ENCODE measurements around the gene P2RY8.
"Not testable (repeated sequence)": the region's sequence is repeated elsewhere in the genome, so short reads cannot be mapped to it uniquely, and the experiment has no call there.

The P2RY8 gene

DNA sequence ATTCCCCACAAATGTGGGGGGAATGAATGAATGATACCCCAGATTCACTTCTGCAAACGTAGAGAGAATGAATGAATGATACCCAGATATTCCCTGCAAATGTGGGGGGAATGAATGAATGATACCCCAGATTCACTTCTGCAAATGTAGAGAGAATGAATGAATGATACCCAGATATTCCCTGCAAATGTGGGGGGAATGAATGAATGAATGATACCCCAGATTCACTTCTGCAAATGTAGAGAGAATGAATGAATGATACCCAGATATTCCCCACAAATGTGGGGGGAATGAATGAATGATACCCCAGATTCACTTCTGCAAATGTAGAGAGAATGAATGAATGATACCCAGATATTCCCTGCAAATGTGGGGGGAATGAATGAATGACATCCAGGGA, 46.3 kb downstream of the P2RY8 start:
- H3K4me3 Mint-ChIP-seq, DNase-seq, ATAC-seq, H3K27ac Mint-ChIP-seq, H3K9me3 Mint-ChIP-seq, H3K27me3 Mint-ChIP-seq: not testable (repeated sequence)
- Mint-ChIP-seq H3K36me3 (ENCODE audit: low read depth) (peaks cover 29% of the 10 kb centered on the region), H3K4me1 (peaks cover 25% of the 10 kb centered on the region)

DNA sequence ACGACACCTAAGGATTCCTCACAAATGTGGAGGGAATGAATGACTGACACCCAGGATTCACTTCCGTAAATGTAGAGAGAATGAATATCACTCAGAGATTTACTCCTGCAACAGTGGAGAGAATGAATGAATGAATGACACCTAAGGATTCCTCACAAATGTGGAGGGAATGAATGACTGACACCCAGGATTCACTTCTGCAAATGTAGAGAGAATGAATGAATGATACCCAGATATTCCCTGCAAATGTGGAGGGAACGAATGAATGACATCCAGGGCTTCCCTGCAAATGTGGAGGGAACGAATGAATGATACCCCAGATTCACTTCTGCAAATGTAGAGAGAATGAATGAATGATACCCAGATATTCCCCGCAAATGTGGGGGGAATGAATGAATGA, 47.6 kb downstream of the P2RY8 start:
- not testable (repeated sequence) for DNase-seq, H3K9me3 Mint-ChIP-seq, ATAC-seq, H3K4me3 Mint-ChIP-seq, H3K27ac Mint-ChIP-seq, H3K27me3 Mint-ChIP-seq
- Mint-ChIP-seq H3K36me3 (ENCODE audit: low read depth) (peaks cover 29% of the 10 kb centered on the region), H3K4me1 (peaks cover 22% of the 10 kb centered on the region)

DNA sequence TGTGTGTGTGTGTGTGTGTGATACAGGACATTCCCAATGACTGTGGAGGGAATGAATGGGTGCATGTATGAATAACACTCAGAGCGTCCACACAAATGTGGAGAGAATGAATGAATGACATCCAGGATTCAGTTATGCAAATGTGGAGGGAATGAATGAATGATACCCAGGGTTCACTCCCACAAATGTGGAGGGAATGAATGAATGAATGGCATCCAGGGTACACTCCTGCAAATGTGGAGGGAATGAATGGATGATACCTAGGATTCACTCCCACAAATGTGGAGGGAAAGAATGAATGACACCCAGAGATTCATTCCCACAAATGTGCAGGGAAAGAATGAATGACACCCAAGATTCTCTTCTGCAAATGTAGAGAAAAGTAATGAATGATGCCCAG, 48.2 kb downstream of the P2RY8 start:
- Mint-ChIP-seq H3K36me3 (ENCODE audit: low read depth) (peaks cover 29% of the 10 kb centered on the region), H3K4me1 (peaks cover 25% of the 10 kb centered on the region), H3K27ac (no peak overlapping the region), H3K27me3 (no peaks in the 10 kb centered on the region), H3K4me3 (no peak overlapping the region), H3K9me3 (peaks cover 5% of the 10 kb centered on the region)
- no peak for DNase-seq
- ATAC-seq: no peak

DNA sequence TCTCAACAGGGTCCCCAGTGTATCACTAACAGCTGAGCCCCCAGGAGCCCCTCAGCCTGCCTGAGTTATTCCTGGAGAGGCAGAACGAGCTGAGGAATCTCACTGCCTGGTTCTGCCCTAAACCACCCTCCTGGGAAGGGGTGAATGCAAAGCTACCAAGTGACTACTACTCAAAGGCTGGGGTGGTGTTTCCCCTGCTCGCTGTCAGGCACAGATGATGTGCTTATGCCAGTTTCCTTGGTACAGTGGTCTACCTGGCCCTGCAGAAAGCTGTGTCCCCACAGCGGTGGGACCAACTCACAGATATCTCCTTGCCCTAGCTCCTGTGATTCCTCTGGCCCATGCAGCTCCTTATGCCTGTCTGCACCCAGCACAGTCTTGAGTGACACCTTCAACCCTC, 48.8 kb downstream of the P2RY8 start:
- peaks cover 29% of the 10 kb centered on the region for H3K4me1 Mint-ChIP-seq
- H3K27ac Mint-ChIP-seq: no peak overlapping the region
- DNase-seq (no peak), ATAC-seq (no peak)
- no peak overlapping the region for H3K4me3 Mint-ChIP-seq
- peaks cover 5% of the 10 kb centered on the region for H3K9me3 Mint-ChIP-seq
- peaks cover 29% of the 10 kb centered on the region for H3K36me3 Mint-ChIP-seq (ENCODE audit: low read depth)
- H3K27me3 Mint-ChIP-seq: no peaks in the 10 kb centered on the region

DNA sequence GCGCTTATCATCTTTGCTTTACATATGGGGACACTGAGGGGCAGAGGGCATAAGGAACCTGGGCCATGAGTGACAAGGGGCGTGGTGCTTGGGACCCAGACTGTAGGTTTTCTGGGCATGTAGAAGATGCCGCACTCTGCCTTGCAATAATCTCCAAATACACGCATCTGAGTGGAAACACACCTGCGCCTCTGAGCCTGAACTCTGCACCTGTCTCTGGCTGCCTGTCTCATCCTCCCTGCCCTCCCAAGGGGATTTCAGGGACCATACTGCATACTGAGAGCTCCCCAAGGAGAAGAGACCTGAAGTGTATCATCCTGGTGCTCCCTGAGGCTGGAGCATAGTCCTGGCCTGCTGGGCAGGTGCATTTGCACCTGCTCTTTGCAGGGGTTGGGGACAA, 49.6 kb downstream of the P2RY8 start:
- no peak overlapping the region for H3K4me3 Mint-ChIP-seq
- ATAC-seq (no peak), DNase-seq (peak; percentile 0)
- peaks cover 31% of the 10 kb centered on the region for H3K36me3 Mint-ChIP-seq (ENCODE audit: low read depth)
- peaks cover 29% of the 10 kb centered on the region for H3K4me1 Mint-ChIP-seq
- H3K27ac Mint-ChIP-seq: no peak overlapping the region
- H3K27me3 Mint-ChIP-seq: no peaks in the 10 kb centered on the region
- H3K9me3 Mint-ChIP-seq: peaks cover 5% of the 10 kb centered on the region

DNA sequence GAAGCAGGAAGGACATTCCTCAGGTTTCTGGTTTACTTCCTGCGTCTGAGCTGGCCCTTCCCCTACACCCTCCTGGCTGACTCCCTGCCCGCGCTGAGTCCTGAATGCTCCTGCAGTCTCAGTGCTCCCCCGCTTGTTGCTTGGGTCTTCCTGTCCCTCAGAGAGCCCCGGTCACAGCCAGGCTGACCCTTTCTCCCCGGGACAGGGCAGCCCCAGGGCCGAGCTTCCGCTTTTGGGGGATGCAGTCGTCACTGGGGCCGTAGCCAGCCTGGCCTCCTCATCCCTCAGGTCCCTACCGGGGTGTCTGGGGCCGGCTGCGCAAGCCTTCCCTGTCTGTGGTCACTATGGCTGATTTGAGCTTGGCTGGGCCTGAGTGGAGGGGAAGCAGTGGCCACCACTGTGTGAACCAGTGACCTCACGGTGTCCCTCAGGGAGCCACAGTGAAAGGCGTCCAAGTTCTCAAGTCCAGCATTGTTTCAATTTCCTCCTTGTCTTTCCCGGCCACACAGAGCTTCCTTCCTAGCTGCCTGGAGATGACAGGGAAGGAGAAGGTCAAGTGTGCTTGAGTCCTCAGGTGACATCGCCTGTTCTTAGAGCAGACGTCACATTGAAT, 50.1 kb downstream of the P2RY8 start:
- H3K36me3 Mint-ChIP-seq (ENCODE audit: low read depth): peaks cover 33% of the 10 kb centered on the region
- peaks cover 5% of the 10 kb centered on the region for H3K9me3 Mint-ChIP-seq
- H3K27ac Mint-ChIP-seq: no peak overlapping the region
- no peak for ATAC-seq
- H3K27me3 Mint-ChIP-seq: no peaks in the 10 kb centered on the region
- peaks cover 29% of the 10 kb centered on the region for H3K4me1 Mint-ChIP-seq
- DNase-seq: peak; percentile 1
- H3K4me3 Mint-ChIP-seq: no peak overlapping the region

DNA sequence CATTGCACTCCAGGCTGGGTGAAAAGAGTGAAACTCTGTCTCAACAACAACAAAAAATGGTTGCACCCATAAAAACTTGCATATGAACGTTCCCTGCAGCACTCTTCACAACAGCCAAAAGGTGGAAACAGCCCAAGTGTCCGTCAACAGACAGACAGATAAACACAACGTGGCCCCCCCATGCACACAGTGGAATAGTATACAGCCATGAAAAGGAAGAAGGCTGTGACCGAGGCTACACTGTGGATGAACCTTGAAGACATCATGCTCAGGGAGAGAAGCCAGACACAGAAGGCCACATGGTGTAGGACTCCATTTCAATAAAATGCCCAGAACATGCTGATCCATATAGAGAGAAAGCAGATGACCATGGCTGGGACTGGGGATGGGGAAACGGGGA, 50.8 kb downstream of the P2RY8 start:
- H3K27me3 Mint-ChIP-seq: no peaks in the 10 kb centered on the region
- peaks cover 1% of the 10 kb centered on the region for H3K9me3 Mint-ChIP-seq
- H3K4me3 Mint-ChIP-seq: no peak overlapping the region
- ATAC-seq (no peak), DNase-seq (peak; percentile 1)
- H3K36me3 Mint-ChIP-seq (ENCODE audit: low read depth): peaks cover 27% of the 10 kb centered on the region
- peaks cover 32% of the 10 kb centered on the region for H3K4me1 Mint-ChIP-seq
- no peak overlapping the region for H3K27ac Mint-ChIP-seq

DNA sequence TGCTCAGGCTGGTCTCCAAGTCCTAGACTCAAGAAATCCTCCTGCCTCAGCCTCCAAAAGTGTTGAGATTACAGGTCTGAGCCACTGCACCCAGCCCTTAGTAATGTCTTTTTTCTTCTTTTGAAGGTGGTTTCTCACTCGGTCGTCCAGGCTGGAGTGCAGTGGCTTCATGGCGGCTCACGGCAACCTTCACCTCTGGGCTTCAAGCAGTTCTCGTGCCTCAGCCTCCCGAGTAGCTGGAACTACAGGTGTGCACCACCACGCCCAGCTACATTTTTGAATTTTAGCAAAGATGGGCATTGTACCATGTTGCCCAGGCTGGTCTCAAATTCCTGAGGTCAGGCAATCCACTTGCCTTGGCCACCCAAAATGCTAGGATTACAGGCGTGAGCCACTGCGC, 52.0 kb downstream of the P2RY8 start:
- no peaks in the 10 kb centered on the region for H3K27me3 Mint-ChIP-seq
- peaks cover 43% of the 10 kb centered on the region for H3K4me1 Mint-ChIP-seq
- ATAC-seq (no peak), DNase-seq (peak; percentile 1)
- H3K36me3 Mint-ChIP-seq (ENCODE audit: low read depth): peaks cover 30% of the 10 kb centered on the region
- no peak overlapping the region for H3K27ac Mint-ChIP-seq
- H3K4me3 Mint-ChIP-seq: no peak overlapping the region
- H3K9me3 Mint-ChIP-seq: peaks cover 1% of the 10 kb centered on the region

DNA sequence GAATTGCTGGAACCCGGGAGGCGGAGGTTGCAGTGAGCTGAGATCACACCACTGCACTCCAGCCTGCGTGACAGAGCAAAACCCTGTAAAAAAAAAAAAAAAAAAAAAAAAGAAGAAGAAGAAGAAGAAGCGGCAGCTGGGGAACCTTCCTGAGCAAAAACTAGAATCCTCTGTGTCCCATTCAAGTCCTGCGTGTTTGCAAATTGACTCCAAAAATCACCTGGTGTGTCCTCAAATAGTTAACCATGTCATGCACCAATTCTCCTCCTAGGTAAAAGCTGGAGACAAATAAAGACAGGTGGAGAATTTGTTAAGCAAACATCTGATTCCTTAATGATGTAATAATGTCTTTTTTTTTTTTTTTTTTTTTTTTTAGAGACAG, 52.4 kb downstream of the P2RY8 start:
- H3K27ac Mint-ChIP-seq: peak overlapping the region; percentile 70
- ATAC-seq (no peak), DNase-seq (no peak)
- peaks cover 5% of the 10 kb centered on the region for H3K9me3 Mint-ChIP-seq
- H3K4me1 Mint-ChIP-seq: peaks cover 47% of the 10 kb centered on the region
- no peaks in the 10 kb centered on the region for H3K27me3 Mint-ChIP-seq
- H3K4me3 Mint-ChIP-seq: no peak overlapping the region
- peaks cover 32% of the 10 kb centered on the region for H3K36me3 Mint-ChIP-seq (ENCODE audit: low read depth)

DNA sequence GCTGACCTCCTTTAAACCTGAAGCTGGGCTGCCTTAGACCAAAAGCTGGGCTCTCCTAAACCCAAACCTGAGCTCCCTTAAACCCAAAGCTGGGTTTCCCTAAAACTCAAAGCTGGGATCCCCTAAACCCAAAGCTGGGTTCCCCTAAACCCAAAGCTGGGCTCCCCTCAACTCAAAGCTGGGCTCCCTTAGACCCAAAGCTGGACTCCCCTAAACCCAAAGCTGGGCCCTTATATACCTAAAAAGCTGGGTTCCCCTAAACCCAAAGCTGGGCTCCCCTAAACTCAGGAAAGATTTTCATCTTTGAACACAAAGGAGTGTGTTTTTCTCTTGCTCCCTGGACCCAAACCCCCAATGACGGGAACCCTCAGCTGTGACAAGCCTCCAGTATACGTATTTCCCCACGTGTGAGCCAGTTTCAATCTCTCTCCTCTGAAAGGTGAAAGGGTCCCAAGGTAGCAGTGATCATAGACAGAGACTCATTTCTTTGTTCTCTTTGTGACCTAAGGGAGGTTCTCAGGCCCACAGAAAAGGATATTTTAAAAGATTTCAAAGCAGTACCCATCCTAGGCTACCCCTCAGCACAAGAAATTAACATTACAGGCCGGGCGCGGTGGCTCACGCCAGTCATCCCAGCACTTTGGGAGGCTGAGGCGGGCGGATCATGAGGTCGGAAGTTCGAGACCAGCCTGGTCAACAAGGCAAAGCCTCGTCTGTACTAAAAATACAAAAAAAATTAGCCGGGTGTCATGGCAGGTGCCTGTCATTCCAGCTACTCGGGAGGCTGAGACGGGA, 52.9 kb downstream of the P2RY8 start:
- DNase-seq (peak; percentile 21), ATAC-seq (peak; percentile 25)
- H3K36me3 Mint-ChIP-seq (ENCODE audit: low read depth): peaks cover 29% of the 10 kb centered on the region
- H3K9me3 Mint-ChIP-seq: peaks cover 11% of the 10 kb centered on the region
- peak overlapping the region; percentile 70 for H3K27ac Mint-ChIP-seq
- peak overlapping the region; percentile 28 for H3K4me3 Mint-ChIP-seq
- H3K27me3 Mint-ChIP-seq: no peaks in the 10 kb centered on the region
- H3K4me1 Mint-ChIP-seq: peaks cover 53% of the 10 kb centered on the region

DNA sequence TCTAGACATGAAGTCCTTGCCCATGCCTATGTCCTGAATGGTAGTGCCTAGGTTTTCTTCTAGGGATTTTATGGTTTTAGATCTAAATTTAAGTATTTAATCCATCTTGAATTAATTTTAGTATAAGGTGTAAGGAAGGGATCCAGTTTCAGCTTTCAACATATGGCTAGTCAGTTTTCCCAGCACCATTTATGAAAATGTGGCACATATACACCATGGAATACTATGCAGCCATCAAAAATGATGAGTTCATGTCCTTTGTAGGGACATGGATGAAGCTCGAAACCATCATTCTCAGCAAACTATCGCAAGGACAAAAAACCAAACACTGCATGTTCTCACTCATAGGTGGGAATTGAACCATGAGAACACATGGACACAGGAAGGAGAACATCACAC, 54.5 kb downstream of the P2RY8 start:
- not testable (repeated sequence) for ATAC-seq, H3K27me3 Mint-ChIP-seq, DNase-seq
- Mint-ChIP-seq H3K9me3 (peaks cover 12% of the 10 kb centered on the region), H3K27ac (peak overlapping the region; percentile 99), H3K4me1 (peaks cover 64% of the 10 kb centered on the region), H3K4me3 (peak overlapping the region; percentile 81), H3K36me3 (ENCODE audit: low read depth) (peaks cover 24% of the 10 kb centered on the region)

DNA sequence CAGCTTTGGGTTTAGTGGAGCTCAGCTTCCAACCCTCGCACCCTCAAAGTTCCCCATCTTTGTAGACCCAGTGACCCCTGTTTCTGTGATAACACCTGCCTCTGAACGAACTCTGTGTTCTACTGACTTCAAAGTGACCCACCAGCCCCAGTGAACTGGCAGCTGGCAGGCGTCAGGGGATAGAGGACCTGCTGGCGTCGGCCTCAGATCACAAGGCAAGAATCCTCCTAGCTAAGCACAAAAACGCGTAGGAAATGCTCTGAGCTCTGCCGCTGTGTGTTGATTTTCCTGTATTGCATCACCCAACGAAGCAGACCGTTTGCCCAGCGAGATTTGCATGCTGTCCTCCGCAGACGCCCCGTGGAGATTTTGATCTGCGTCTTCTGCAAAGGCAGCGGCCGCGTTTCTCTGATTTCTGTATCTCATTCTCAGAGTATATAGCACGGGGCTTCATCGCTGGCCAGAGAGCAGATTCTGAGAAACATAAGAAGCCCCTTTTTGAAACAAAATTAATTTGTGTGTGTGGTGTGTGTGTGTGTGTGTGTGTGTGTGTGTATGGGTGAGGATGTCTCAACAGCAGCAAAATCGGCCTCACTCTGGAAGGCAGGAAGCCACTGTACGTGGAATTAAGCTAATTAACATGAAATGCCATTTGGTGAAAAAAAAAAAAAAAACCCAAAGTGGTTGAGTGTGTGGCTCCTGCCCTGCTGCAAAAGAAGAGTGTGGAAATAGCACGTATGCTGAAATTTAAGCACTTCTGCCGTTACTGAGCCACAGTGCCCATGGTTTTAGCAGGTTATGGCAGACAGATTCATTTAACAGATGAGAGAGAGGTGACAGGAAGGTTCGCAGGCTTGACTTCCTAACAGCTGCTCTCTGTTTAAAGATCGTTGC, 55.1 kb downstream of the P2RY8 start:
- peak; percentile 75 for DNase-seq

DNA sequence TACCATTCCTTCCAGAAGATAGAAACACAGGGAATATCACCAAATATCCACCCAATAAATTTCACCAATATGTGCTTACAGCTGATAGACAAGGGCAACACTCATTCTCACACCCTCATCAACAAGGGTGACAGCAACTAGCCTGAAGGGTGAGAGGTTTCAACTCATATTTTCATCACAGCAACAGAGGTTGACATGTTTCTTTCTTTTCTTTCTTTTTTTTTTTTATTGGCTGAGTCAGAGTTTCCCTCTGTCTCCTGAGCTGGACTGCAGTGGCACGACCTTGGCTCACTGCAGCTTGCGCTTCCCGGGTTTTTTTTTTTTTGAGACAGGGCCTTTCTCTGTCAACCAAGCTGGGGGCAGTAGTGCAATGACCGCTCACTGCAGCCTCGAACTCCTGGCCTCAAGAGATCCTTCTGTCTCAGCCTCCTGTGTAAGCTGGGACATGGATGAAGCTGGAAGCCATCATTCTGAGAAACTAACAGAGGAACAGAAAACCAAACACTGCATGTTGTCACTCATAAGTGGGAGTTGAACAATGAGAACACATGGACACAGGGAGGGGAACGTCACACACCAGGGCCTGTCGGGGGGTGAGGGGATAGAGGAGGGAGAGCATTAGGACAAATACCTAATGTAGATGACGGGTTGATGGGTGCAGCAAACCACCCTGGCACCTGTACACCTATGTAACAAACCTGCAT, 56.8 kb downstream of the P2RY8 start:
- peaks cover 70% of the 10 kb centered on the region for H3K4me1 Mint-ChIP-seq
- peaks cover 22% of the 10 kb centered on the region for H3K36me3 Mint-ChIP-seq (ENCODE audit: low read depth)
- H3K4me3 Mint-ChIP-seq: peak overlapping the region; percentile 52
- ATAC-seq (peak; percentile 18), DNase-seq (peak; percentile 7)
- peaks cover 16% of the 10 kb centered on the region for H3K9me3 Mint-ChIP-seq
- H3K27me3 Mint-ChIP-seq: no peaks in the 10 kb centered on the region
- H3K27ac Mint-ChIP-seq: peak overlapping the region; percentile 99

More for the DNA sequence above, 55.1 kb downstream of the P2RY8 start:
- Mint-ChIP-seq H3K27me3 (no peaks in the 10 kb centered on the region), H3K27ac (peak overlapping the region; percentile 99), H3K36me3 (ENCODE audit: low read depth) (peaks cover 23% of the 10 kb centered on the region), H3K4me1 (peaks cover 70% of the 10 kb centered on the region), H3K9me3 (peaks cover 12% of the 10 kb centered on the region), H3K4me3 (peak overlapping the region; percentile 81)
- peak; percentile 85 for ATAC-seq

DNA sequence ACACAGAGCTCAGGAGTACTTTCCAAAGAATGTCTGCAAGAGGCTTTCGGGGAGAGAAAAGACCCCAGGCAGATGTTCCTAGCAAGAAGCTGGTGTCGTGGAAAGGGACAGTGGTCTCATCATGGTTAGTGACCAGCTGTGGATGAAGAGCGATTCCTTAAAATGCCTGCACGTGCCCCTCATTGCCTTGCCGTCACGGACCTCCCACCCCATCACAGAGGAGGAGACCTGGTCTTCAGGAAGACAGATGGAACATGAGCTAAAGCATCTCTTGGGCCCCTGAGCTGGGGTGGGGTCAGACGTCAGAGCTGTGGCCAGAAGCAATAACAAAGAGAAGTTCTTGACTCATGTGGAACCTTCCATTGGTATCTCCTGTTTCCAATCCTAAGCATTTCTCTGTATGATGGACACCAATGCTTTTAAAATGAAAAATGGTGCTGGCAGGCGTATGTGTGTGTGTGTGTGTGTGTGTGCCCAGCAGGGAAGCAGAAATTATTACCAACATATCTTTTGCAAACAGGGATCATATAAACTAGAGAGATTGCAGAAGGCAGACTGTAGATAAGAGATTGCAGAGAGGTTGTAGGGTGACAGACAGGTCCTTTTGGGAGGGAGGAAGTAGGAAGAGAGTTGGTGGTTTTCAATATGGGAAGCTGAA, 59.1 kb downstream of the P2RY8 start:
- ATAC-seq (no peak), DNase-seq (peak; percentile 8)
- Mint-ChIP-seq H3K4me1 (peaks cover 66% of the 10 kb centered on the region), H3K27me3 (no peaks in the 10 kb centered on the region), H3K9me3 (peaks cover 23% of the 10 kb centered on the region), H3K4me3 (no peak overlapping the region), H3K27ac (peak overlapping the region; percentile 11), H3K36me3 (ENCODE audit: low read depth) (peaks cover 31% of the 10 kb centered on the region)
